Mucosa of gallbladder (tissue), 1 donor: ENCODE data around the gene NANS. TPM values are rescaled to one million over a fixed set of nuclear protein-coding genes. Genes with fewer than 3 reads are reported as not detected.
"Not testable (repeated sequence)": the region's sequence is repeated elsewhere in the genome, so short reads cannot be mapped to it uniquely, and the experiment has no call there.

Experiments used
- DNase-seq: peaks from one replicate; pipeline ENCODE4 v3.0.0-alpha.2; 2020; ENCODE audit warnings: low spot score
- total RNA-seq: library from RNA; stranded (reverse); gene quantifications from one replicate; pipeline ENCODE4 v1.2.1, GENCODE V29; 2021
- donor health status: DM: no; HTN: no; CAD: no.

Gene NANS
- total RNA-seq, 1 donor from 2014 or later: 69.3 TPM

DNA sequence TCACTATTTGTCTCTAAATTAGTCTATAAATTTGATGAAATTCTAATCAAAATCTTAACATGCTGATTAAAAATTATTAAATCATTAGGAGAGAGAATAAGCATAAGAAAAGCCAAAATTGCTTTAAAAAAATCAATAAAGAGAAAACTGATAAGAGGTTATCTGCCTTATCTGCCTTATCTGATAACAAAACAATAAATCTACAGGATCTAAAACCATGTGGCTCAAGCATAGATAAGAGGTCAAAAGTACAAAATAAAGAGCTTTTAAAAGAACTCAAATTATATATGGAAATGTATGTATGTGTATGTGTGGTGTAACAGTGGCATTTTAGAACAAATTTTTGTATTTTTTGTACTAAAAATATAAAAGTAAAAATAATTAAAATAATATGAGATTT lies 43.9 kb downstream of the NANS start:
- DNase-seq: no peak

DNA sequence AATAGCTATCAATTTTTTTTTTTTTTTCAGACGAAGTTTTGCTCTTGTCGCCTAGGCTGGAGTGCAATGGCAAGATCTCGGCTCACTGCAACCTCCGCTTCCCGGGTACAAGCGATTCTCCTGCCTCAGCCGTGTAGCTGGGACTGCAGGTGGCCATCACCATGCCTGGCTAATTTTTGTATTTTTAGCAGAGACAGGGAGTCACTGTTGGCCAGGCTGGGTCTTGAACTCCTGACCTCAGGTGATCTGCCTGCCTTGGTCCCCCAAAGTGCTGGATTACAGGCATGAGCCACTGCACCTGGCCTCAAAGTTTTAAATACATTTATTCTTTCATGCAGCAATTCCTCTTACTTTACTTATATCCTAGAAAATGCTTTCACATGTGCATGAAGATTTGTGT lies 44.9 kb downstream of the NANS start:
- DNase-seq: no peak

DNA sequence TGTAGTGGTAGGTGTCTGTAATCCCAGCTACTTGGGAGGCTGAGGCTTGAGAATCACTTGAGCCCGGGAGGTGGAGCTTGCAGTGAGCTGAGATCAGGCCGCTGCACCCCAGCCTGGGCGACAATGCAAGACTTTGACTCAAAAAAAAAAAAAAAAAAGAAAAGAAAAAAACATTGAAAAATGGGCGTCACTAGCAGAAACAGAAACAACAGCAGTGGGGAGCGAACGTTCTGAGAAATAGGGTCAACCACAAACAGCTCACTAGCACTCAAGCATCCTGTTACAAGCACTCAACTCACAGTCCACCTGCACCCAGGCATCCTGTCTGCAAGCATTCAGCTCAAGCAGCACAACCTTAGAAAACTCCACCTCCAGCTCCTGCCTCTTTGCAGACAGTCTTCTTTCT lies 45.3 kb downstream of the NANS start:
- DNase-seq: peak; percentile 42

DNA sequence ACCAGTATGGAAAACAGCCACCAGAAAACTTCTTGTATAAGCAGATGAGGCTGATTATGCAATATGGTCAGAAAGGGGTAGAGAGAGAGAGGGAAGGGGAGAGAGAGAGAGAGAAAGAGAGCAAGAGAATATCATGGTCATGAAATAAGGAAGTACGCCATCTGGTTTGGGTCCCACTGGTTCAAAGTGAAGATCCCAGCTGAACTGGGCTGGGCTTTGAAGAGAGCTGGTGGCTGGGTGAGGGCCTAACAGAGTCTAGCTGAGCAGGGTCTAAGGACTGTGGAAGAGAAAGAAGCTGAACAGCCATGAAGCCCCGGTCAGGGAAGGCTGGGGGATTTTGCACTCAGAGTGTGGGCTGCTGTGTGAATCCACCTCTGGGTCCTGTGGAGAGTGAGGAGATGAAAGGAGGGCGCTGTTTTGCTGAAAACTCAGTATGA lies 47.9 kb downstream of the NANS start:
- DNase-seq: no peak

DNA sequence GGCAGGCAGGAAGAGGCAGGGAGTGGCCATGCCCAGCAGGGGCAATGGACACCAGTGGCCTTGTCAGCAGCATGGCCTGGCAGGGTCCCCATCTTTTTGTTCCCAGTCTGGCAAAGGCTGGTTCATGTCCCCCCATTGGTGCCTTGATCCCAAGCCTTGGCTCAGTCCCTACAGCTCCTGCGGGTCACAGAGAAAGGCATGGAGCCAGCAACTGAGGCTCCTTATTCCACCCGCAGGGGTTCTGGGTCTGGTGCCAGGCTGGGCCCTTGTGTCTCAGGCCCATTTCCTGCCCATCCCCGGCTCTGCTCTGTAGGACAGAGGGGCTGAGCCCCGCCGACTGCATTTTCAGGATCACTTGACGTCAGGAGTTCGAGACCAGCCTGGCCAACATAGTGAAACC lies 48.5 kb downstream of the NANS start:
- no peak for DNase-seq

DNA sequence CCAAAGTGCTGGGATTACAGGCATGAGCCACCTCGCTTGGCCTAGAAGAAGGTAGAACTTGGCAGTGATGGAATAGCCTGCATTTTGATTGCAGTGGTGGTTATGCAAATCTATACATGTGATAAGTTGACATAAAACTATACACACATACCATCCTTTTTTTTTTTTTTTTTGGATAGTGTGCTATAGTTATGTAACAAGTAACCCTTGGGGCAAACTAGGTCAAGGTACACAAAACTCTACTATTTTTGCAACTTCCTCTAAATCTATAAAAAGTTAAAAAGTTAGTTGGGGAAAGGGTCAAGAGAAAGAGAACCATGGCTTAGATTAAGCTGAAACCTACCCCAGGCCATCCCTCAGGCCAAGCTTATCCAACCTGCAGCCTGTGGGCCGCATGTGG lies 51.4 kb downstream of the NANS start:
- no peak for DNase-seq

DNA sequence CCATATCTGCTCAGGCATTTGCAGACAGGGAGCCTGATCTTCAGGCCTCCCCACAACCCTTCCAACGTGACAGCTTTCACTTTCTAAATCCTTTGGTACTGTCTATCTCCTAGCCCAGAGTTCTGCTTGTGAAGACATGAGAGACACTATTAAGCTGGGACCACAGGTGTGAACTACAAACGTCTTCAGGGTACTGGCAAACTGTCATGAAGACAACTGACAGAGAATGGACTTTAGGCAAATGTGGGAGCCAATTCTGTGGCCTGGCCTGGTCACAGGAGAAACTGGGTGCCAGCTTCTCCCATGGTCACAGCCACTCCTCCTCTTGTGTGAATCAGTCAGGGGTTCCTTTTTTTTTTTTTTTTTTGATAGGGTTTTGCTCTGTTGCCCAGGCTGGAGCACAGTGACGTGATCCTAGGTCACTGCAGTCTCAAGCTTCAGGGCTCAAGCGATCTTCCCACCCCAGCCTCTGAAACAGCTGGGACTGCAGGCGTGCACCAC lies 52.0 kb downstream of the NANS start:
- DNase-seq: no peak

DNA sequence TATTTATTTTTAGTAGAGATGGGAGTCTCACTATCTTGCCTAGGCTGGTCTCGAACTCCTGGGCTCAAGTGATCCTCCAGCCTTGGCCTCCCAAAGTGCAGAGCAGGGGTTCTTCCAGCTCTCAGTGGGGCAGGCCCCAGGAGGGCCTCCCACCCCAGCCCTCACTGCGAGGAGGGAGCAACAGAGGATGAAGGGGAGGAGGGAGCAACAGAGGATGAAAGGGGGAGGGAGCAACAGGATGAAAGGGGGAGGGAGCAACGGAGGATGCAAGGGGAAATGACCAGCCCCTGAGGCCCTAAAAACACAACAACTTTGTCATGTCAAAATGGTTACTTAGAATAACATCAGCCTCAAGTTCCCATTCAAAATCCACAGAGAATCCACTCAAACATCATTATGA lies 52.5 kb downstream of the NANS start:
- DNase-seq: no peak

DNA sequence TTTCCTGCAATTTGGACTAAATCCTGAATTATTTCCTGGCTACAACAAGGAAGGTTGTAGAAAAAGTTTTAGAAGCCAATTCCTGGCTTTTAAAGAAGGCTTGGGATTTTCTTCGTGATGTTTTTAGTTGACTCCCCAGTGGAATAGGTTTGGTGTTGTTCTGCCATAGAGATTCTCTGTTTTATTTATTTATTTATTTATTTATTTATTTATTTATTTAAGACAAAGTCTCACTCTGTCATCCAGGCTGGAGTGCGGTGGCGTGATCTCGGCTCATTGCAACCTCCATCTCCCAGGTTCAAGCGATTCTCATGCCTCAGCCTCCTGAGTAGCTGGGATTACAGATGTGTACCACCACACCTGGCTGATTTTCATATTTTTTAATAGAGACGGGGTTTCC lies 60.6 kb downstream of the NANS start:
- not testable (repeated sequence) for DNase-seq

DNA sequence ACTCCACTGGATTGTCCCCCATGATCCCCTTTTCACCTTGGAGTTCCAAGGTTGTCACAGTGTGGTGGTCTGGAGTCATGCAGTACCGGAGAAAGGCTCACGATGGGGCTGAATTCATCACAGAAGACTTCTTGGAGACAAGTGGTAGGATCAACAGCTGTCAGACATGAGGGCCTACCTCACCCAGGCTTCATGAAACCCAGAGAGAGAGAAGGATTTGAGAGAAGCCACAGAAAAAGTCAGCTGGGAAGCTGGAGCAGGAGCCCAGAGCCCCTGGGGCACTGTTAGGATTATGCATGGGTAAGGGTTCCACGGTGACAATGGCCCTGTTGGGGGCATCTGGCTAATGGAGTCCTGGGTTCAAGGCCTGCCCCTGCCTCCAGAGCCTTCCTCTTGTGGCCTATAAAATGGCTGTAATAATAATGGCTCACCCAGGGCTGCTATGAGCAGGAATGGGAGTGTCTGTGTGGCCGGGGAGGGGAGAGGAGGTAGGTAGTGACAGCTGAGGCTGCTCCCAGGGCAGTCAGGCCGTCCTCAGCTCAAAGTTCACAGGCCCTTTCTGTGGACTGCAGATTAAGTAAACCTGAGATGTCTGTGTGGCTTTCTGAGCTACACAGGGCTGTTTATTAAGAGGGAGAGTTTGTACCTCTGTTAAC lies 61.6 kb downstream of the NANS start:
- peak; percentile 56 for DNase-seq

DNA sequence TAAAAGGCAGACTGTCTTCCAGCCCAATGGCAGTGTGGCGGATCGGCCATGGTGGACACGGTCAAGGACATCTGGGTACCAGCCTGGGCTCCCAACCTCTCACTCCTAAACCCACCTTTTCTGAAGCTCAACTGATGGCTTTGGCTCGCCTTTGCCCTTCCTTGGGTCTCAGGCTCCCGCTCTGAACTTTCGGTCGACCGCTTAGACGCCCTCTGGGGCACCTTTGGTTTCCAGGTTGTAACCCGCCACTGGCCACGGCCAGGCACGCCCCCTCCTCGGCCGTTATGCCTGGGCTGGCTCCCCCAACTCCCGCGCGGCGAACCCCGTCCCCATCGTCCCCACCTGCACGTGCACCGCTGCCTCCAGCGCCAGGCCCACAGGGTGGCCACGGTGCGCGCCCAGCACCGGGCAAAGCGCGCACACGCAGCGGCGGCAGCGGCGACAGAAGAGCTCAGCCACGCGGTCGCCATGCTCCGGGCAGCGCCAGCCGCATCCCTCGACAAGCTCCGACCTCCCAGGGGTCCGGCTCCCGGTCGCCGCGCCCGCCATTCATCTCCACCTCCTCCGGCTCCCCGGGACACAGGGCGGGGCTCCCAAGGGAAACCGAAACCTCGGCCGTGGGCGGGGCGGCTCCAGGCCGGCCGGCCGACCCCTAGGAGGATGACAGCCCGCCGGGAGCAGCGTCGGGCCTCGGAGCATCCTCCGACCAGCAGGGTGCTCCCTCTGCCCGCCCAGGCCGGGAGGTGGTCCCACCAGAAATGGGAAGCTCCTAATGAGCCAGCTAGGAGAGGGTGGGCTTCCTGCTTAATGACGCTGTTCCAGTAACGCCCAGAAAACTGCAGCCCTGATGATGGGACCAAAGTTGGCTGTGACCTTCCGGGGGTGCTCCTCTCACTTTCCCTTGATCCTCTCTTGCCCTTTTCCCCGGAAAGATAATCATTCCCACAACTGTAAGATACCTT lies 62.4 kb downstream of the NANS start, which contains the start of gene TRIM14:
Gene TRIM14 (minus strand): TSS at position 583 of the 962 bp plus-strand sequence. CDS start 34 bp downstream, at position 549.
- peak; percentile 44 for DNase-seq

DNA sequence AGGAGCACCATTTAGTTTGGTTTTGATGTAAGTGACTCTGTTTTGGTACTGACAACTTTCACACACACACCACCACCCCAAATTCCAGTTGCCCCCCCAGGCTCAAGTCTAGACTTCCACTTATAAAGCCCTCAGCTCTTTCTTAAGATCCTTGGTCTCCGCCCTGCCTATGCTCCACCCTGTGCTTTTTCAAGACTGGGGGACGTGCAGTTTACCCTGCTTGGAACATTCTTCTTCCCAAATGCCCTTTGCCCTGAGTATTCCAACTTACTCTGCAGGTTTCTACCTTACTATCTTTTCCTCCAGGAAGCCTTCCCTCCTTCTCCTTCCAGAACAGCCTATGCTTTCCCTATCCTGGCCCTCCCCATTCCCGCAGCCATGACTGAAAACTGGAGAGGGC lies 63.9 kb downstream of the NANS start:
- no peak for DNase-seq

DNA sequence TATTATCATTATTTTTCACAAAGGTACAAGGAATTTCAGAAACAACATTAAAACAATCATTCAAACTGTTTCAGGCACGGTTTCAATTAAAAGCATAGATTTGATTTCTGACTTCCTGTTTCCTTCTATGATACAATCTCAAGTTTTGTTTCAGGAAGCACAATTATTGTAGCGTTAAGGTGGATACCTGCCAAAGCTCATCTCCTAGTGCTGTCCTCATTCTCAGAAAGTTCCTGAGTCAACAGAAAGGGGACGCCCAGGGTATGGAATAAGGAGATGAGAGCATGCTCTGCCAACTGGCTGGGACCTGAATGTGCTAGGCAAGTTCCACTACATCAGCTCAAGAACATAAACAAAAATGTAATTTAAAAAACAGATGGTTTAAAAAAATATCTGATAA lies 64.5 kb downstream of the NANS start:
- peak; percentile 70 for DNase-seq

DNA sequence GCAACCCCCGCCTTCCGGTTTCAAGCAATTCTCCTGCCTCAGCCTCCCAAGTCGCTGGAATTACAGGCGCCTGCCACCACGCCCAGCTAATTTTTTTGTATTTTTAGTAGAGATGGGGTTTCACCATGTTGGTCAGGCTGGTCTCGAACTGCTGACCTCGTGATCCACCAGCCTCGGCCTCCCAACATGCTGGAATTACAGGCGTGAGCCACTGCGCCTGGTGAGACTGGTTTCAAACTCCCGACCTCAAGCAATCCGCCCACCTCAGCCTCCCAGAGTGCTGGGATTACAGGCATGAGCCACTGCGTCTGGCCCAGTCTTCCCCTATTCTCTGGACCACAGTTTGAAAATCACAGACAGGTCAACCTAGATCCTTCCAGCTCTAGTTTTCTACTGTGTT lies 67.6 kb downstream of the NANS start:
- not testable (repeated sequence) for DNase-seq

DNA sequence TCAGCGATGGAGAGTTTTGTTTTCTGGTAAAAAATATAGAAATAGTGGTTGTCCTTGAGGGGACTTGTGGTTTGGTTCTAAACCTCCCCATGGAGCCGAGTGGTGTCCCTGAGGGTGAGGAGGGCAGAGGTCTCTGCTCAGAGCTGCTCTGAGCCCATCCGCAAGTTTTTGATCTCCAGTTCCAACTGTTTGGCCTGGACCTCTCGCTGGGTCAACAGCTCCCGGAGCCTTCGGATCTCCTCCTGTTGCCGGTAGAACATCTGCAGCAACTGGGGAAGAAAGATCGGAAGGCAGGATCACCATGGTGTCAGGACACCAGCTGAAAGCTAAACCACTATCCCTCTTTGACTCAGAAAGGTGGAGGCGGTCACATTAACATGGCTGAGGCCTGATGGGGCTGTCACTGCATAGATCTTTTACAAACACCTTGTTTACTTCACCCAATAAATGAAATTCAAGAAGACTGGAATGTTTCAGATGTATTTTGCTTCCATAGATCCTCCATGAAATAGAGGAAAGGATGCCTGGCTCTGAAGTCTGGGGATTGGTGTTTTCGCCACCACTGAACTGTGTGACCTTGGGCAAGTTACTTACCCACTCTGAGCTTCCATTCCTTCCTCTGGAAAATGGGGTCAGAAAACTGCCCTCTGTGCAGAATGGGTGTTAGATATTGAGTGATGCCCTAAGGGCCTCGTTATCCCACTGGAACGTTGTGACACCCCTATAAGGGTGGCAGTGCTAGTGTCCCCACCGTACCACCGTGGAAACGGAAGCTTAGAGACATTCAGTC lies 68.3 kb downstream of the NANS start:
- no peak for DNase-seq

DNA sequence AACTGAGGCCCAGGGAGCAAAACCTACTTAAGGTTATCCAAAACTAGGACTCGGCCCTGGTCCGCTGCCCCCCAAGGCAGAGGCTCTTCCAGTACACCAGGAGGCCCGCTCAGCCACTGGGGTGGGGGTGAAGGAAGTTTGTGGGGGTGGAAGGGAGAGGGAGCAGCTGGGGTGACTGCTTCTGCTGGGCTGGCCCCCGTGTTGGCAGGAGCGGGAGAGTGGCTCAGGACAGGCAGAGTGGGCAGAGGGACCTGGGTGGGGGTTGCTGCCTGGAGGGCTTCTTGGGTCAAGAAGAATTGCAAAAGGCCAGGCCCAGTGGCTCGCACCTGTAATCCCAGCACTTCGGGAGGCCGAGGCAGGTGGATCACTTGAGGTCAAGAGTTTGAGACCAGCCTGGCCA lies 70.7 kb downstream of the NANS start:
- DNase-seq: no peak

DNA sequence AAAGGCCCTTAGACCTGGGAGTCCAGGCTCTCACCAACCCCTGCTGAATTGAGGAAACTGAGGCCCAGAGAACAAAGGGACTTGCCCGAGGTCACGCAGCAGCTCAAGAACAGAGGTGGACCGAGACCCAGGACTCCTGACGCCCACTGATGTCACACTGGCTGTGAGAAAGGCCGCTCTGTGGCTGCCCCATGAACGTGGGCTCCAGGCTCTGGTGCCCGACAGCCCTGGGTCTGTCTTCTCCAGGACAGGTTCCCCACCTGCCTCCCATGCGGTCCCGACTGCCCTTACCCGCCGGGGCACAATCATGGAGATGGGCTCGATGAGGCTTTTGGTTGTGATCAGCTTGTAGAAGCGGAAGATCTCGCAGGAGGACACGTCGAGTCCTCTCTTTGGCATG lies 71.8 kb downstream of the NANS start:
- no peak for DNase-seq

DNA sequence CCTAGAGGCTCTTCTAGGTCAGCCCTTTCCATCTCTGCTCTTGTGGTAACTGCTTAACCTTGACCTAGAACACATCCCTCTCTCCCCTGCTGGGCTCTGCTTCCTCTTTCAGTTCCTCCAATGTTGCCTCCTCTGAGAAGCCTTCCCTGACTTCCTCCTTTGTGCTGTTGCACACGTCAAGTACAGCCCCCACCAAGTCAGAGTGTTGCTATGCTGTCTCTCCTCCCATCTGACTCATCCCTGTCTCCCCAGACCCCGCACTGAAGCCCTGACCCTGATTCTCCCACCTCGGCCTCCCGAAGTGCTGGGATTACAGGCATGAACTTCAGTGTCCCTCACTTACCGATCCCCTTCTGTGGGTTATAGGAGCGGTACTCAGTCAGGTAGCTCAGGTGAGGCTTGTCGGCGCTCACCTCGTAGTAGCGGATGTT lies 72.9 kb downstream of the NANS start:
- DNase-seq: no peak

DNA sequence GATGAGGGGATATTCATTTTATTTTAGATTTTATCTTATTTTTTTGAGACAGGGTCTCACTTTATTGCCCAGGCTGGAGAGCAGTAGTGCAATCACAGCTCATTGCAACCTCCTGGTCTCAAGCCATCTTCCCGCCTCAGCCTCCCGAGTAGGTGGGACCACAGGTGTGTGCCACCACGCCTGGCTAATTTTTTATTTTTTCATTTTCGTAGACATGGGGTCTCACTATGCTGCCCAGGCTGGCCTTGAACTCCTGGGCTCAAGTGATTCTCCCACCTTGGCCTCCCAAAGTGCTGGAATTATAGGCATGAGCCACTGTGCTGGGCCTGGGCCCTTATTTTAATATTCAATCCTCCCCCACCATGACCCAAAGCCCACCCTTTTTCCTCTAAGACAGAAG lies 73.5 kb downstream of the NANS start:
- DNase-seq: not testable (repeated sequence)

DNA sequence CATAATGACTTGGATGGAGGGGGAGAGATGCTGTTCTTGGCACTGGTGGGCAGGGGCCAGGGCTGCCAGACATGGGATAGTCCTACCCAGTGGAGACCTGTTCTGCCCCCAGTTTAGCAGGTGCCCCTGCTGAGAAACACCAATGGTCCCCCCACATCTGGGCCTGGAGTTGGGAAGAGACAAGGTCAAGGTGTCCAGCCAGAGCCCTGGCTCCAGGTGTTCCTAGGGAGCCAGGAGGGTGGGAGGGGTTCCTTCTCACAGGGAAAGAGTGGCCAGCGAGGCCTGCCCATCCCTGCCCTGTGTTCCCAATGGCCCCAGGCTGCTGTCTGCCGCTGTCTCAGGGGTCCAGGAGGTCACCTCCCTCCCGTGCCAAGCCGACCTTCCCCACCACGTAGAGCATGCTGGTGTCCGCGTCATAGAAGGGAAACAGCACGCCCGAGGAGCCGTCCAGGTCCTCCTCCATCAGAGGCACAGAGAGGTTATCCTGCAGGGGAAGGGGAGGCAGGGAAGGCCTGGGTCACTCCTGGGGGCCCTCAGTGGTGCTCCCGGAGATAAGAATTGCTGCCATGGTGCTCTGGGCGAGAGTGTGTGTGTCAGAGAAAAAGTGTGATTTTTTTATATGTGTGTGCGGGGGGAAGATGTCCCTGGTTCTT lies 74.2 kb downstream of the NANS start:
- DNase-seq: no peak

DNA sequence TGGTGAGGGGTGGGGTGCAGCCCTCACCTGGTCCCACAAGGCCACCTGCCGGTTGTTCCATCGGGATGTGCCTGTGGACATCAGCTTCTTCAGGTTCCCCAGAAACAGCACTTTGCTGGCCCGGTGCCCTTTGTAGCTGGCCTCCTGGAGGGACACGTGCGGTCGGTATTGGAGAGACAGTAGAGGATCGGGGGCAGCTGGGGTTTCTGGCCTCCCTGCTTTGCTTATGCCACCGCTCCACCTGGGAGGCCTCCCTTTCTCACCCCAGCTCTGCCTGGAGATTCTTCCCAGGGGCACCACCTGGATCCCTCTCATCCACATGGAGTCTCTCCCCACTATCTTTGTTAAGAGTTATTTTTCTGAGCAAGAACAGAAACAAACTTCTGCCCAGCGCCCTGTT lies 75.6 kb downstream of the NANS start:
- DNase-seq: no peak
